ENCODE data around the gene PNPLA7.

Gene PNPLA7

GRCh38 chr9:137447722-137448601 is 102.2 kb downstream of the PNPLA7 start:
- no peak for DNase-seq

GRCh38 chr9:137446851-137447471 is 103.2 kb downstream of the PNPLA7 start:
- no peak for DNase-seq

- DNase-seq: no peak
Measured at GRCh38 chr9:137445930-137446431, 104.2 kb downstream of the PNPLA7 start.

- DNase-seq: peak; percentile 60 to 72
Measured at GRCh38 chr9:137445275-137445807, 104.9 kb downstream of the PNPLA7 start.

GRCh38 chr9:137444106-137444790 is 106.0 kb downstream of the PNPLA7 start:
- no peak for DNase-seq

GRCh38 chr9:137441935-137442321 is 108.3 kb downstream of the PNPLA7 start:
- no peak for DNase-seq

- peak; percentile 81 to 90 for DNase-seq
Measured at GRCh38 chr9:137441289-137441934, 108.8 kb downstream of the PNPLA7 start, which contains the start of gene ENTPD8. Gene ENTPD8 (minus strand): TSS chr9:137441357. CDS start chr9:137438285, 3,072 bp downstream.

- no peak for DNase-seq
Measured at GRCh38 chr9:137439158-137439714, 111.0 kb downstream of the PNPLA7 start.

GRCh38 chr9:137438591-137439157 is 111.5 kb downstream of the PNPLA7 start:
- no peak for DNase-seq

GRCh38 chr9:137437691-137438590 is 112.3 kb downstream of the PNPLA7 start:
- DNase-seq: no peak

GRCh38 chr9:137436761-137437600 is 113.2 kb downstream of the PNPLA7 start:
- DNase-seq: no peak

- DNase-seq: peak in 1 of 2 experiments; percentile 24
Measured at GRCh38 chr9:137435980-137436760, 114.0 kb downstream of the PNPLA7 start.

- DNase-seq: no peak
Measured at GRCh38 chr9:137435381-137435891, 114.8 kb downstream of the PNPLA7 start.

- DNase-seq: no peak
Measured at GRCh38 chr9:137434498-137435380, 115.5 kb downstream of the PNPLA7 start.

- DNase-seq: no peak
Measured at GRCh38 chr9:137433916-137434431, 116.2 kb downstream of the PNPLA7 start.

GRCh38 chr9:137433349-137433915 is 116.8 kb downstream of the PNPLA7 start:
- no peak for DNase-seq

All from SHP77 (cell line).